ENCODE measurements around the gene ATP2C2.
"Not testable (repeated sequence)": the region's sequence is repeated elsewhere in the genome, so short reads cannot be mapped to it uniquely, and the experiment has no call there.

The ATP2C2 gene

GRCh38 chr16:84396537-84397008, 28.2 kb downstream of the ATP2C2 start:
- Mint-ChIP-seq H3K4me3 (no peak overlapping the region), H3K27ac (peak overlapping the region in 1 of 3 experiments; percentile 30), H3K27me3 (ENCODE audit: low read depth) (peaks cover 17% of the 10 kb centered on the region), H3K36me3 (ENCODE audit: low read depth) (no peaks in the 10 kb centered on the region), H3K9me3 (peaks cover 4% of the 10 kb centered on the region), H3K4me1 (peaks cover 13% of the 10 kb centered on the region)
- no peak for TF ChIP-seq CTCF (IDR thresholded peaks at IDR 0.05; ENCODE audit: unreplicated experiment in 3 of 3)

- Mint-ChIP-seq H3K27me3 (ENCODE audit: low read depth) (peaks cover 17% of the 10 kb centered on the region), H3K4me3 (no peak overlapping the region), H3K36me3 (ENCODE audit: low read depth) (no peaks in the 10 kb centered on the region), H3K9me3 (peaks cover 8% of the 10 kb centered on the region), H3K4me1 (peaks cover 11% of the 10 kb centered on the region), H3K27ac (no peak overlapping the region)
- peak in 2 of 3 experiments; percentile 15 to 17 for TF ChIP-seq CTCF (IDR thresholded peaks at IDR 0.05; ENCODE audit: unreplicated experiment in 3 of 3)
Observed at GRCh38 chr16:84397090-84397489, 28.8 kb downstream of the ATP2C2 start.

GRCh38 chr16:84398701-84399100, 30.4 kb downstream of the ATP2C2 start:
- H3K4me1 Mint-ChIP-seq = peaks cover 11% of the 10 kb centered on the region
- no peak overlapping the region for H3K4me3 Mint-ChIP-seq
- H3K27me3 Mint-ChIP-seq (ENCODE audit: low read depth) = peaks cover 23% of the 10 kb centered on the region
- no peak for TF ChIP-seq CTCF (IDR thresholded peaks at IDR 0.05; ENCODE audit: unreplicated experiment in 3 of 3)
- H3K9me3 Mint-ChIP-seq = peaks cover 17% of the 10 kb centered on the region
- no peaks in the 10 kb centered on the region for H3K36me3 Mint-ChIP-seq (ENCODE audit: low read depth)
- H3K27ac Mint-ChIP-seq = peak overlapping the region in 1 of 3 experiments; percentile 13

- H3K27ac Mint-ChIP-seq; H3K36me3 Mint-ChIP-seq (ENCODE audit: low read depth); H3K4me3 Mint-ChIP-seq: not testable (repeated sequence)
- H3K9me3 Mint-ChIP-seq = peaks cover 17% of the 10 kb centered on the region
- H3K27me3 Mint-ChIP-seq (ENCODE audit: low read depth) = peaks cover 21% of the 10 kb centered on the region
- peaks cover 11% of the 10 kb centered on the region for H3K4me1 Mint-ChIP-seq
Observed at GRCh38 chr16:84399912-84400311, 31.6 kb downstream of the ATP2C2 start.

GRCh38 chr16:84403435-84403834, 35.1 kb downstream of the ATP2C2 start:
- H3K36me3 Mint-ChIP-seq (ENCODE audit: low read depth); H3K4me3 Mint-ChIP-seq; H3K27ac Mint-ChIP-seq: not testable (repeated sequence)
- Mint-ChIP-seq H3K27me3 (ENCODE audit: low read depth) (peaks cover 40% of the 10 kb centered on the region), H3K9me3 (peaks cover 17% of the 10 kb centered on the region), H3K4me1 (peaks cover 13% of the 10 kb centered on the region)

- H3K9me3 Mint-ChIP-seq = peaks cover 17% of the 10 kb centered on the region
- no peak overlapping the region for H3K27ac Mint-ChIP-seq
- no peaks in the 10 kb centered on the region for H3K36me3 Mint-ChIP-seq (ENCODE audit: low read depth)
Observed at GRCh38 chr16:84404324-84404723, 36.0 kb downstream of the ATP2C2 start.

More at GRCh38 chr16:84404324-84404723, 36.0 kb downstream of the ATP2C2 start:
- Mint-ChIP-seq H3K4me1 (peaks cover 6% of the 10 kb centered on the region), H3K27me3 (ENCODE audit: low read depth) (peaks cover 47% of the 10 kb centered on the region), H3K4me3 (no peak overlapping the region)
- TF ChIP-seq CTCF (IDR thresholded peaks at IDR 0.05; ENCODE audit: unreplicated experiment in 3 of 3) = no peak
